Measurements from ENCODE around the gene S100A2. TPM values are rescaled to one million over a fixed set of nuclear protein-coding genes. Genes with fewer than 3 reads are reported as not detected.

The S100A2 gene
- total RNA-seq, 2 donors from 2014 or later = 1.0 to 2.4 TPM

DNA sequence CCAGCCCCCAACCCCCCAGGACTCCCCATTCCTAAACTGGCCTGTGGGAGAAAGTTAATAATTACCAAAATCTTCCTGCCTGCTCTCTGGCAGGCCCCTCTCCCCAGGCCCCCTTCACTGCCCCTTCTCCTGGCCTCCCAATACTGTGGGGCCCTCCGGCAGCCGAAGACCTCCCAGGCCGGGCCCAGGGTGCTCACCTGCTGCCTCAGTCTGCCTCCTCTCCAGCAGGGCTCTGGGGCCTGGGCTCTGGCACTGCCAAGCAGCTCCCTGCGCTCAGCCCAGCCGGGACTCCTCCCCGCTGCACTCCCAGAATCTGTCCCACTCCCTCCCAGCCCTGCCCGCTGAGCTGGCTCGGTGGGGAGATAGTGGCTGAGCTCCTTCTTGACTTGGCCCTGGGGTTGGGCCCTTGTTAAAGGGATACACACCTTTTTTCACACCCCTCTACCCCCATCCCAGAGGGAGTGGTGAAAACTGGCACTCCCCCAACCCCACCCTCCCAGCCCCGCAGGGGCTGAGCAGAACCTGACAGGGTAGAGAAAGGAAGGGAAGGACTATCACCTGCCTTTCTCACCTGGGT is 47.2 kb upstream of the S100A2 start, which contains the start of gene S100A16:
S100A16 (minus strand) TSS at position 383 of the 577 bp plus-strand sequence. CDS start 4,986 bp downstream, outside the sequence.
- Histone ChIP-seq H3K9me3 (no peaks in the 10 kb centered on the region), H3K27me3 (no peaks in the 10 kb centered on the region), H3K36me3 (no peaks in the 10 kb centered on the region), H3K4me3 (peak within 1 kb of the TSS; percentile 63), H3K4me1 (peaks cover 22% of the 10 kb centered on the region), H3K9ac (ENCODE audit: low read depth in 2 of 2, low read length in 2 of 2) (peak within 1 kb of the TSS; percentile 89), H3K27ac (peak within 1 kb of the TSS; percentile 94)
- TF ChIP-seq, protein P1, sequence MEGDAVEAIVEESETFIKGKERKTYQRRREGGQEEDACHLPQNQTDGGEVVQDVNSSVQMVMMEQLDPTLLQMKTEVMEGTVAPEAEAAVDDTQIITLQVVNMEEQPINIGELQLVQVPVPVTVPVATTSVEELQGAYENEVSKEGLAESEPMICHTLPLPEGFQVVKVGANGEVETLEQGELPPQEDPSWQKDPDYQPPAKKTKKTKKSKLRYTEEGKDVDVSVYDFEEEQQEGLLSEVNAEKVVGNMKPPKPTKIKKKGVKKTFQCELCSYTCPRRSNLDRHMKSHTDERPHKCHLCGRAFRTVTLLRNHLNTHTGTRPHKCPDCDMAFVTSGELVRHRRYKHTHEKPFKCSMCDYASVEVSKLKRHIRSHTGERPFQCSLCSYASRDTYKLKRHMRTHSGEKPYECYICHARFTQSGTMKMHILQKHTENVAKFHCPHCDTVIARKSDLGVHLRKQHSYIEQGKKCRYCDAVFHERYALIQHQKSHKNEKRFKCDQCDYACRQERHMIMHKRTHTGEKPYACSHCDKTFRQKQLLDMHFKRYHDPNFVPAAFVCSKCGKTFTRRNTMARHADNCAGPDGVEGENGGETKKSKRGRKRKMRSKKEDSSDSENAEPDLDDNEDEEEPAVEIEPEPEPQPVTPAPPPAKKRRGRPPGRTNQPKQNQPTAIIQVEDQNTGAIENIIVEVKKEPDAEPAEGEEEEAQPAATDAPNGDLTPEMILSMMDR (IDR thresholded peaks at IDR 0.05) = no peak
- intact Hi-C loops (cut with DNase I) = no loop called here
- DNase-seq = peak; percentile 96

DNA sequence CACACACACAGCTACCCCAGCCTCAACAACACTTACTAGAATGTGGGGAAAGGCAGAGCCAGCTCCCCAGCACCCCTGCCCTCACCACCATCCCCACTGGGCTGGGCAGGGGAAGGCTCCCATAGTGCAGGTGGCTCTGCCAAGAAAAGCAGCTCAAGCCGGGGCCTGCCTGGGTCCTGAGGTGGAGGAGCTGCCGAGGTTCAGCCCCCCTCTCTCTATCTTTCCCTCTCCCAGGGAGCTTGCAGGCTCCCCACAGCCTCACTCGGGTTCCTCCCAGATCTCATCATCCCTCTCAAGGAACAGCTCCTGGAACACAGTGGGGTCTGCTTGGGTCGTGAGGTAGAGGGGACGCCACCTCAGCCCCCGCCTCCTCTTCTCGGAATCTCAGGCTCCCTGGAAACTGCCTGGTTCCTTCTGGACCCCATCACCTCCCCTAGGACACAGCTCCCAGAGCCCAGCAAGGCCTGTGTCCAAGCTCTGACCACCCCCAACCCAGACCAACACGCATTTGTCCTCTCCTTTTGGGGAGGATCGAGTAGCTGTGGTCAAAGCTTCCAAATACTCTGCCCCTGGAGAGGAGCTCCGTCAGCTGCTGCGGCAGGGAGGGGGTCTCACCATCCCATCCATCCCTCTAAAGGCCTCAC is 46.6 kb upstream of the S100A2 start:
- Histone ChIP-seq H3K27ac (peak overlapping the region; percentile 94), H3K9ac (ENCODE audit: low read depth in 2 of 2, low read length in 2 of 2) (peak overlapping the region; percentile 89), H3K27me3 (no peaks in the 10 kb centered on the region), H3K4me1 (peaks cover 22% of the 10 kb centered on the region), H3K36me3 (no peaks in the 10 kb centered on the region), H3K9me3 (no peaks in the 10 kb centered on the region), H3K4me3 (peak overlapping the region; percentile 63)
- intact Hi-C loops (cut with DNase I) = no loop called here
- TF ChIP-seq, protein P1 (IDR thresholded peaks at IDR 0.05) = no peak
- DNase-seq = no peak

DNA sequence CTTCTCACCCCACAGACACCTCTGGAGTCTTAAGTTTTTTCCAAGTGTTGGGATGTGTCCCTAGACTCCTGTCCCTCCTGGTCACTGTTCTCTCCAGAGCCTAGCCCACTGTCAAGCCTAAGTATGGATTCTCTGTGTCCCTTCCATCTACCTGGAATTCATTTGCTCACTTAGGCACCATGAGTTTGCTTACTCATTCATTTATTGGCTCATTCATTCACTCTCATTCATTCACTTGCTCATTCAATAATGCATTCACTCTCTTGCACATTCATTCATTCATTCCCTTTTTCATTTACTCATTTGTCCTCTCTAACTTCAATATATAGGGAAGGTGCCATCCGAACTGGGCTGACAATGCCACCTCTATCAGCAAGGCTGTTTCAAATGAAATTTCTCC is 45.7 kb upstream of the S100A2 start:
- intact Hi-C loops (cut with DNase I) = no loop called here
- TF ChIP-seq, protein P1 (IDR thresholded peaks at IDR 0.05) = no peak
- no peak for DNase-seq
- Histone ChIP-seq H3K4me1 (peaks cover 22% of the 10 kb centered on the region), H3K27ac (peak overlapping the region; percentile 46), H3K36me3 (no peaks in the 10 kb centered on the region), H3K9ac (ENCODE audit: low read depth in 2 of 2, low read length in 2 of 2) (peak overlapping the region; percentile 89), H3K9me3 (no peaks in the 10 kb centered on the region), H3K27me3 (no peaks in the 10 kb centered on the region), H3K4me3 (peak overlapping the region; percentile 63)

DNA sequence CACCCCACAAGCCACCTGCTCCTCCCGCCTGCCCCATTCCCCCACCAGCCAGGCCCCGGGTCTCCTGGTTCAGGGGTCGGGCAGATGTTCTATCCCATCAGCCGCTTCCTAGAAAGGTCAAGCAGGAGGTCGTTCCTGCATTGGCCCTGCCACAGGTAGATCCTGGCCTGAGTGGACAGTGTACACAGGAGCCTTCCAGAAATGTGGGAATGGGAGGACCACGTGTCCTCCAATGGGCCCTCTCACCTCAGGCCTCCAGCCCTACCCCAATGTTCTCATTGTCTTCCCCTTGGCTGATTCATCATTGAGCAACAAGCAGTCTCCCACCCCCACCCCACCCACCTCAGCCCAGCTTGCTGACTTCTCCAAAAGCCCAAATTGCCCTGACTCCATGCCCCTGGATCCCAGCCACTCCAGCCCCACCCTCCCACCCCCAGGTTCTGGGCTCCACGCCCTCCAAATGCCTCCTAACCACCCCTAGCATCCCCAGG is 45.2 kb upstream of the S100A2 start:
- DNase-seq = peak; percentile 22
- H3K4me3 ChIP-seq = peak overlapping the region; percentile 13
- intact Hi-C loops (cut with DNase I) = no loop called here
- no peaks in the 10 kb centered on the region for H3K36me3 ChIP-seq
- TF ChIP-seq, protein P1 (IDR thresholded peaks at IDR 0.05) = no peak
- H3K9ac ChIP-seq (ENCODE audit: low read depth in 2 of 2, low read length in 2 of 2) = peak overlapping the region in 1 of 2 donors; percentile 78
- H3K27me3 ChIP-seq = no peaks in the 10 kb centered on the region
- peak overlapping the region; percentile 78 for H3K27ac ChIP-seq
- H3K9me3 ChIP-seq = no peaks in the 10 kb centered on the region
- peaks cover 22% of the 10 kb centered on the region for H3K4me1 ChIP-seq

DNA sequence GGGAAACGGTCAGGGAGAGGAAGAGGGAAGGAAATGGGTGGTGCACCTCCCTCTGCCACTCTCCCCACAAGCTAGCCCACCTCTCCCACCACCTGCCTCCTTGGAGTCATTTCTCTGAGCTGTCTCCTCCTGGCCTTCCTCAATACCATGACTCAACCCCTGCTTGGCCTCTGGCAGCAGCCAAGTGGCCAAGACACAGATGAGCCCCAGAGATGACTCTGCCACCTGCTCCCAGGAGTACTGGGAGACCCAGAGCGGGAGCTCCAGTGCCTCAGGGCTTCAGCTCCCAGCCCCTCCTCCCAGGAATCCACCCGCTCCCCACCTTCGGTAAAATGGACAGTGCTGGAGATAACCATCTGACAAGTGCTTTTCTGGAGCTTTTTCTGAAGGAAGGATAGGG is 44.7 kb upstream of the S100A2 start:
- peak overlapping the region; percentile 78 for H3K27ac ChIP-seq
- H3K9me3 ChIP-seq = no peaks in the 10 kb centered on the region
- H3K9ac ChIP-seq (ENCODE audit: low read depth in 2 of 2, low read length in 2 of 2) = peak overlapping the region in 1 of 2 donors; percentile 78
- peaks cover 22% of the 10 kb centered on the region for H3K4me1 ChIP-seq
- TF ChIP-seq, protein P1 (IDR thresholded peaks at IDR 0.05) = no peak
- intact Hi-C loops (cut with DNase I) = no loop called here
- peak overlapping the region; percentile 13 for H3K4me3 ChIP-seq
- H3K36me3 ChIP-seq = no peaks in the 10 kb centered on the region
- H3K27me3 ChIP-seq = no peaks in the 10 kb centered on the region
- DNase-seq = peak; percentile 30
